NOMO-1 treated with DMSO at 0.1 percent for 48 hours (cell line): ENCODE measurements around the gene RYR2.

ENCODE experiments used
- DNase-seq: peaks from one replicate; lab custom pipeline; 2025; ENCODE audit not compliant: unreplicated experiment; lab: John Stamatoyannopoulos, UW

The RYR2 gene

DNA sequence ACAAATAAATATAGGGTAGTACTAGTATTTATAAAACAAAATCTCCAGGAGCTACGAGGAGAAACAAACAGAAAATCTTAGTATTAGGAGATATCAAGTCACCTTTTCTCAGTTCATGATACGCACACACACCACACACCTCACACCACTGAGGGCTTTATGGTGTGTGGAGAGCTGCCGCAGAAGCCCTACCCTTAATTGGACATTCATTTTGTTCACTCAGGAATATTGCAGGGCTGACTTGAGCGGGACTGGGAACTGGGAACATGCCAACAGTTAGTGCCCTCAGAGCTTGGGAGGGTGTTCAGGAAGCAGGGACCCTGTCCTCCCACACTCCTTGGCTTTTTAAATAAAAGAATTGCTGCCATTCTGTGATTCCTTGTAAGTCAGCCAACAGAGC is 386.8 kb downstream of the RYR2 start:
- DNase-seq: no peak

DNA sequence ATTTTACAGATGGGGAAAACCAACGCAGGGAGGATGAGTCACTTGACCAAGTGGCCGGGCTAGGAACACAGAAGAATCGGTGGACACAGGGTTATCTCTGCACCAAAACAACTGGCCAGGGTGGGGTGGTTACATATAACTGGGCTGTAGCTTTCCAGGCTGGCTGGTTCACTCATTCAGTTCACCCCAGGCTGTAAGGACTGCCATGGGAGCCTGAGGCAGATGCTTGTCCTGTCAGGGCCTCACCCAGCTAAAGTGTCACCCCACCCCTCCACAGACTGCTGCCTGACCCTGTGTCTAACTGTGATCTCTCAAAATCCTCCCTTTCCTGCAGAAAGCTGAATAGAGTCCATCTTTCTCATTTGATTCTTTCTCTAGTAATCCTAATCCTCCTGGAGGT is 387.3 kb downstream of the RYR2 start:
- no peak for DNase-seq

DNA sequence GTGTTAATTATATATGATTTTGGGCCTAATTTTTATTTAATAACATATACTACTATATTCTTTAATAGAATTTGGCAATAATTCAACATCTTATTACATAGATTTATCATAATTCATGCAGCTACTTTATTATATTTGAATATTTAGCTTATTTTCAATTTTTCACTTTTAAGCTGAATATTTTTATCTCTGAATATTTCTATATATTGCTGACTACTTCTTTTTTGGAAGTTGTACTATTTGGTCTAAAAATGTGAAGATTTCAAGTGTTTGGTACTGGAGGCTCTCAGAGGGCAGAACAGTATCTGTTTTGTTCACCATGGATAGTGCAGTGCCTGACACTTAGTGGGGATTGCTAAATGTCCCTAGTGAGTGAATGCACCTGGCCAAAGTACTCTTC is 389.5 kb downstream of the RYR2 start:
- DNase-seq: no peak

DNA sequence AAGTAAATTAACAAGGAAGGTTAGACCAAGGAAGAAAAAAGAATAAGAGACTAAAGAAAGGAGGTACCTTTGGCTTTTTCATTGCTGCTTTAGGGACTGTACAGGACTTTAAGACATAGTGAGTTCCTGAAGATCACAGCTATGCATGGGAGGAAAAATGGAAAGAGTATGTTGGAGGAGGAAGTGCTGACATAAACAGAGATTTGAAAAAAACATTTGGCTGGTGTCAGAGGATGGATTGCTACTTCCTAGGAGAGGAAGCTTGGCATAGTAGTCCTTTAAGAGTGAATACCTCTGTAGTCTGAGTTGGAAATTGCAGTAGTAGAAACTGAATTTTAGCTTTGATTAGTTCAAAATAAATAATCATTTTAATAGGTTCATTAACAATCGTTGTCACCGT is 398.4 kb downstream of the RYR2 start:
- no peak for DNase-seq

DNA sequence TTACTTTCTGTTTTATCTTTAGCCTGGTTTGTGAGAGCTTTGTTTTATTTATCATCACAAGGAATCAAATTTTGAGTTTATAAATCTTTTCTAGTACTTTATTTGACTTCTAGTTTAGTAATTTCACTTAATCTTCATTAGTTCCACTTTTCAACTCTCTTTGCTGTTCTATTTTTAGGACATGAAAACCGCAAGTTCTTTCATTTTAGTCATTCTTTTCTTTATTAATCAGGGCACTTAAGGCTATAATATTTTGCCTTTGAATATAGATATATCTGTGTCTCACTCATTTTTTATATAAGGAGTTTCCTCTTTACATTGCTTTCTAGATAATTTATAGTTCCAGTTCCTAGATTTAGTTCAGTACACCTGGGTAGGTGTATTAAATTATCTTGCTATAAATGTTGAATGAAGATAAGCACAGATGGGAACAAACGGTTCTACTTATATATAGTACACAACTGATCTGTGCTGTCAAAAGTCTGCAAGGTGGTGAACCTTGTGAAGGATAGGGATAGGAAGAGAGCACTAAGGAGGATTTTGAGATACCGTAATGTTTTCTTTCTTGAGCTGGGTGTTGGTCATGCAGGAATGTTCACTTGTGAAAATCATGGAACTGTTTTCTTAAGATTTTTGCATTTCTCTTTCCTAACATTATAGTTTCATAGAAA is 402.3 kb downstream of the RYR2 start:
- no peak for DNase-seq

DNA sequence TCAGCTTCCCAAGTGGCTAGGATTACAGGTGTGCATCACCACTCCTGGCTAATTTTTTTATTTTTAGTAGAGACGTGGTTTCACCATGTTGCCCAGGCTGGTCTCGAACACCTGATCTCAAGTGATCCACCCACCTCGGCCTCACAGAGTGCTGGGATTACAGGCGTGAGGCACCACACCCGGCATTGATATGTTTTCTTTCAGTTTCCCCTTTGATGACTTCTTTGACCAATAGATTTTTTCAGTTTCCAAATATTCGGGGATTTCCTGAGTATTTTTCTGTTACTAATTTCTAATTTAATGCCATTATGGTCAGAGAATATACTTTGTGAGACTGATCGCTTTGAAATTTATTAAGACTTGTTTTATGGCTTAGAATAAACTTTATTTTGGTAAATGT is 406.1 kb downstream of the RYR2 start:
- no peak for DNase-seq

DNA sequence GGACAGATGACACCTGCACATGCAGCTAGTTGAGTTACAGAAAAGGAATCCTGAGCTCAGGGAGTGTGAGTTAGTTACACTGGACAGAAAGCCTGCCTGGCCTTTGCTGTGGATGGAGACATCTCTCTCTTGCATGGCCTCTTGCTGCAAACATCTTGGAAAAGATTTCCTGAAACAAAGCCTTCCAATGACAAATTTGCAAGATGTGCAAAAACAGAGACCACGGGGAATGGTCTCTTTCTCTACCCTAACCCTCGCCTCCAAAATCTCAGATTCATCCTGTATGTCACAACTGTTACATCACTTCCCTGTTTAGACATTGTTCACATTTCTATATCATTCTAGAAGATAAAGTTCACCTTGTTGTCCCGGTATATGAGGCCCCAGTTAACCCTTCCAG is 415.6 kb downstream of the RYR2 start:
- no peak for DNase-seq

DNA sequence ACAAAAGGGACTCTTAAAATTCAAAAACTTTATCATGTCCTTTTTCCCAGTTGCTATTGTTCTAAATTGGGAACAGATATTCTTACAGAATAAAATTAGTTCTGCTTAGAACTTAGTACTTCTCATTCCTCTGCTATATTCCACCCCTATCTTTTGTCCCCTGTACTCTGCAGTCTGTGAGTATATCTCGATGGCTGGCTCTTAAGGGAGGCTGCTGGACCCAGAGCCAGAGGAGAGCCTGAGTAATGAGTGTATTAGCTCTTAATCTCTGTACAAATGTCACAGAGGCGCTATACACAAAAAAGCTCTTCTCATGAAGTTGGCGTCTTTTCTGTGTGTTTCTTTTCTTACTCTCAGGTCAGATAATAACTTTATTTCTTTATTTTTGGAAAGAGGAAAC is 425.3 kb downstream of the RYR2 start:
- DNase-seq: no peak

DNA sequence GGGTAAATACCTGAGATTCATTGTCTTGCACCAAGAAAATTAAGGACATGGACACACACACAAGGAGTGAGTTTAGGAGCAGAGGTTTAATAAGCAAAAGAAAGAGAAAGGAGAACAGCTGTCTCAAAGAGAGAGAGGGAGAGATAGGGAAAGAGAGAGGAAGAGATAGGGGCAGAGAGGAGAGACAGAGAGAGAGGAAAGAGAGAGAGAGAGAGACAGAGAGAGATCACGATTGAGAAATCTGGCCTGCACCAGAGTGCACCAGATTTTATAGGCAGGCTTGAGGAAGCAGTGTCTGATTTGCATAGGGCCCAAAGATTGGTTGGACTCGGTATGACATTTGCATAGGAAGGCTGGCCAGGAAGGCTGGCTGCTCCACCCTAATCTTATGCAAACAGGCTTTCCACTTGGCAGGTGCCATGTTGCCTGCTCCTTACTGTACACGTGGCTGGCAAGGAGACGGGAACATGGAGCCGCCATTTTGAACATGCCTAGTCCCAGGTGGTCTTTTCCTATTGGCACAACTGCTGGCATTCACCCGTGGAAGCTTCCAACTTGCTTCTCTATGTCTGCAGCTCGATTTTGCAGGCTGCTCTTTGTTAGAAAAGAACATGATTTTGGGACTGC is 428.8 kb downstream of the RYR2 start:
- peak; percentile 12 for DNase-seq

DNA sequence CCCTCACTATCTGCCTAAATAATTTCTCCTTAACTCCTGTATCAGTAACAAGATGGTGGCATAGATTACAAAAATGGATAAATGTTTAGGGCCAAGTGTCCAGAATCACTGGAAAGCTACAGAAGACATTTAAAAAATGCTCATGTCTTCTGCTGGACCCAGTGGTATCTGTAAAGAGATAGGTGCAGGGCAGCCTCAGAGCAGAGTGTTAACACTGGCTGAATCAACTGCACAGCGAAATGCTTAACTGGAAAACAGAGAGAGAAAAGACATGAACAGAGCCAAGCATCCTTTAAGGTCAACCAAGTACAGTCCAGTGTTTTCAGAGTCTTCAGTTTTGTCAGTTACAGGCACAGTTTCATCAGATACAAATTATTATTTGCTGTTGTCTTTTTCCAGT is 429.4 kb downstream of the RYR2 start:
- no peak for DNase-seq

DNA sequence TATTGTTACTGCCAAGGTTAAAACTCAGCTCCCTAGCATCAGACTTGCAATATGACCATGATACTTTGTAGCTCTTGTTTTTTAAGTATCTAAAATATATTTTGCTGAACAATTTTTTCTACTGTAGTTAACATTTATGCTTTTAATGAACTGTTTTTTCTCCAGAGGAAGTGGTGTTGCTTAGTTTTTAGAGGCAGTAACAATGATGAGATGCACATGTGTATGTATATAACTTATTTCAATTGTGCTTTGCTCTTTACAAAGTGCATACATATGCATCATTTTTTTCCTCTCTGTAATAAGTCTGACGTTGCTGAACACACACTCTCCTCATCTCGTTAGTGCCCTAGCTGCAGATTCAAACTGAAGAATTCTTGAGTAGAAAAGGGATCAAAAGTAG is 430.0 kb downstream of the RYR2 start:
- DNase-seq: no peak

DNA sequence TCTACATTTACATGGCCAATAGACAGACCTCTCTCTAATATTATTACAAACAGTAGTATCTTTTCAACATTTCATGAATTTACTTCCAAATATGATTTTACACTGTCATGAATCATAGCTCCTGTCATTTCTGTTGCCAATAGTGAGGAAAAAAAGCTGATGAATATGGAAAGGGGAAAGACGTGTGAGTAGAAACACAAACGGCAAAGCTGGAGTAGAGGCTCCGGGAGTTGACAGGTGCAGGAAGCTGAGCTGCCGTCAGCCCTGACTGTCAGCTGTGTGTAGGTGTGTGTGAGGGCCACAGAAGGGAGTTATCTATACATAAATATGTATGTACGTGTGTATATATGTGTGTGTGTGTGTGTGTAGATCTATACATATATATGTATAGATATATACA is 431.9 kb downstream of the RYR2 start:
- DNase-seq: no peak

DNA sequence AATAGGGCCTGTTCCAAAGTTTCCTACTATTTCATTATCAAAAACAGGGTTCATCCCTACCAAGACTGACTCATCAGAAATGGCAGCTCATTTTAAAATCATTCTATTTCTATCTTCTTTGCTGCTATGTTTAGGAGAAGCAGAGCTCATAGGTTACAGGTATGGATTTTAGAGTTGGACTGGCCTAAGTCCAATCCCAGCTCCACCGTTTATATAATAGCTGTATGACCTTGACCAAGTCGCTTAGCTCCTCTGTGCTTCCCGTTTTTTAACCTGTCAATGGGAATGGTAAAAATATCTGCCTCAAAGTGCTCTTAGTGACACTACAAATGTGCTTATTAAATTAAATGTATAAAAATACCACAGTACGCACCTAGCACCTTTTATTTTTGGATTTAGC is 436.1 kb downstream of the RYR2 start:
- no peak for DNase-seq

DNA sequence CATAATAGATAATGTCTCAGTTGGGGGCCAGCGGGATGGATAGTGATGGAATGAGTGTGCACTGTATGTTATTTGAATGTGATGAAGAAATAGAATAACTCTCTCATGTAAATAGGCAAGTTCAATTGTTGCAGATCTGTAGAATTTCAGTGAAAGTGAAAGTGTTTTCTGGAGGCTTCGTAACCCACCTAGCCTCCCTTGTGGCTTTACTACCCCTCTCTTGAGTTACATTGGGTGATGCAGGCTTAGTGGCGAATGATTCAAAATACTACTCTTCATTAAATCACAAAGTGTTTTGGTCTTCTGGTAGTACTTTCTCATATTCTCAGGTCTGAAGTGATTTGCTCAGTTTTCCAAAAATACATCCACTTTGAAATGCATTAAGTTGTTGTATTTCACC is 436.9 kb downstream of the RYR2 start:
- DNase-seq: no peak

DNA sequence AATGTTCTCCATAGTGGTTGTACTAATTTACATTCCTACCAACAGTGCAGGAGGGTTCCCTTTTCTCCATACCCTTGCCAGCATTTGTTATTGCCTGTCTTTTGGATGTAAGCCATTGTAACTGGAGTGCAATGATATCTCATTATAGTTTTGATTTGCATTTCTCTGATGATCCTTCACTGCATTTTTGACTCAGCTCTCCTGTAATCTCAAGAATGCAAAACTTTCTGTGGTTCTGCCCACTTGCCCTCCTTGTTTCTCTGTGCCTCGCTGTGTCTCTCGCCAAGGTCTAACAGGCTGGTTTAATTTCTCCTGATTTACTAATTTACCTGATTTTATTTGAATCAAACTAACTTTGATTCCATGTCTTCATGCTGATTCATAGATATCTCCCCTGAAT is 440.8 kb downstream of the RYR2 start:
- no peak for DNase-seq

DNA sequence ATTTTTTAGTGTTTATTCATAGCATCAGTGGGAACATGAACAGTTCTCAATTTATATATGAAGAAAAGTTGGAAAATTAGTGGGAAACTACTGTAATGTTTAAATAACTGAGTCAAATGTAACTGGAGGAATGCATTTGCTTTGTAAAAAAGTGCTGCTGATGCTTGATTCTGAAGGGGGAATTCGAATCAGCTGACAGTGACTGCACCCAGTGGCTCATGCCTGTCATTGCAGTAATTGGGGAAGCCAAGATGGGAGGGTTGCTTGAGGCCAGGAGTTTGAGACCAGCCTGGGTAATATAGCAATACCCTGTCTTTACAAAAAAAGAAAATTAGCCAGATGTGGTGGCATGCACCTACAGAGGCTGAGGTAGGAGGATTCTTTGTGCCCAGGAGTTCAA is 450.4 kb downstream of the RYR2 start:
- DNase-seq: no peak

DNA sequence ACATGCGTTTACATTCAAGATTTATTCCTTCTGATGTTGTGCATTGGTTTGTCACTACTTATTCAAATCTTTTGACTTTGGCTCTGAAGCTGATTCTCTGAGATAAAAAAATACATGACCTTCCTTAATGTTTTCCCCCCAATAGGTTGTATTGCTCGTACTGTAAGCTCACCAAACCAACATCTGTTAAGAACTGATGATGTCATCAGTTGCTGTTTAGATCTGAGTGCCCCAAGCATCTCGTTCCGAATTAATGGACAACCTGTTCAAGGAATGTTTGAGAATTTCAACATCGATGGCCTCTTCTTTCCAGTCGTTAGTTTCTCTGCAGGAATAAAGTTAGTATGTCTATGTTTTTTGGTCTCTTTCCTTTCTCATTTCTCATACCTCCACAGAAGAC is 458.6 kb downstream of the RYR2 start:
- no peak for DNase-seq

DNA sequence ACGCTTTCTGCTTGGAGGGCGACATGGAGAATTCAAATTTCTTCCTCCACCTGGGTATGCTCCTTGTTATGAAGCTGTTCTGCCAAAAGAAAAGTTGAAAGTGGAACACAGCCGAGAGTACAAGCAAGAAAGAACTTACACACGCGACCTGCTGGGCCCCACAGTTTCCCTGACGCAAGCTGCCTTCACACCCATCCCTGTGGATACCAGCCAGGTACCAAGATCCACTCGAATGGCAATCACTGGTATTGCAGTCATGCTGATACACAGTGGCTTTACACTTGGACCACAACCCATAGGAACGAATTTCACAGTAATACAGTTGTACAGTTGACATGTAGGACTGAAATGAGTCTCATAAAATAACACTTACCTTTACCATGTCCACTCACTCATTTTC is 461.3 kb downstream of the RYR2 start:
- no peak for DNase-seq

DNA sequence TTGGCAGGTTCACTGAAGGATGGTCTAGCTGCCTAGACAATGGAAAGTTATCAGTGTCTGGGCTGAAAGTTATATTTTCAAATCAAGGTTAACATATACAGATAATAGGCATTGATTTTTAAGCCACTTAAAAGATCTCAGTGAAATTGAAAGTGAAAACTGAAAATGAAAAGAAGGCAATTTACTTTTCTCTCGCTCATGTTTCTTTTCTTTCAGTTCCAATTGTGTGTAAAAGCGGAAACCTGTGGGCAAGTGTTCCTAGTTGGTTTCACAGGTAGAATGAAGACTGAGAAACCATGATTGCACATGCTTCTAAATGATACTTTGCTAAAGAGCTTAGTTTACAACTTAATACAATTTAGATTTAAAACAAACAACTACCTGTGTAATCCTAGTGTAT is 465.0 kb downstream of the RYR2 start:
- DNase-seq: no peak

DNA sequence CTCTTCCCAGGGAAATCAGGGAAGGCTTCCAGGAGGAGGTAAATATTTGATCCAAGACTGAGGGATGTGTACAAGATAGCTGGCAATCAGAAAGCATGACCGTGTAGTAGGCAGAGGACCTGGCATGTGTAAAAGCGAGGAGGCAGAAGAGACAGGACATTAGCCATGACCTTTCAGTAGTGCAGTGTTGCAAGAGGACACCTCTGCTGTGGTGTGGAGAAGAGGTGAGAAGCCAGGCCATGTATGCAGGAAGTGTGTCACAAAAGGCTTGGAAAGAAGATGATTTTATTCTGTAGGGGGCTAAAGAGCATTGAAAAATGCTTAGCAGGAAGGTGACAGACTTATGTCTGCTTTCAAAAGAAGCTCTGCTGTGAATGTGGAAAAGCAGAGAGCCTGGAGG is 467.8 kb downstream of the RYR2 start:
- no peak for DNase-seq

DNA sequence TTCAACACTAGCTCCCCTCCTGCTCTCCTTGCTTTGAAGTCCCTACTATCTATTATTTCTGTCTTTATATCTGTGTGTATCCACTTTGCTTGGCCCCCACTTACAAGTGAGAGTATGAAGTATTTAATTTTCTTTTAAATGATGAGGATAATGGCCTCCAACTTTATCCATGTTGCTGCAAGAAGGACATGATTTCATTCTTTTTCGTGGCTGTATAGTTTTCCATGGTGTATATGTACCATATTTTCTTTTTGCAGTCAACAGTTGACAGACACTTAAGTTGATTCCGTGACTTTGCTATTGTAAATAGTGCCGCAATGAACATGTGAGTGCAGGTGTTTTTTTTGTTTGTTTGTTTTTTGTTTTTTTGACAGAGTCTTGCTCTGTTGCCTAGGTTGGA is 483.1 kb downstream of the RYR2 start:
- no peak for DNase-seq

DNA sequence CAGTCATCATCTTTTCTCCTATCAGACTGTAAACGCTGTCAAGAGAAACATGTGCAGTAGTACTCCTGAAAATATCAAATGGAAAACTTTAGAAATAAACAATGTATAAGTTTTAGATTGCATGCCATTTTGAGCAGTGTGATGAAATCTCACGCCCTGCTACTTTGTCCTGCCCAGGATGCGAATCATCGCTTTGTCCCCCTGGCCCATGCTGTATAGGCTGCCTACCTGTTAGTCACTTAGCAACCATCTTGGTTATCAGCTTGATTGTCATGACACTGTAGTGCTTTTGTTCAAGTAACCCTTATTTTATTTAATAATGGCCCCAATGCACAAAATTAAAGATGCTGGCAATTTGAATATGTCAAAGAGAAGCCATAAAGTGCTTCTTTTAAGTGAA is 485.8 kb downstream of the RYR2 start:
- no peak for DNase-seq

DNA sequence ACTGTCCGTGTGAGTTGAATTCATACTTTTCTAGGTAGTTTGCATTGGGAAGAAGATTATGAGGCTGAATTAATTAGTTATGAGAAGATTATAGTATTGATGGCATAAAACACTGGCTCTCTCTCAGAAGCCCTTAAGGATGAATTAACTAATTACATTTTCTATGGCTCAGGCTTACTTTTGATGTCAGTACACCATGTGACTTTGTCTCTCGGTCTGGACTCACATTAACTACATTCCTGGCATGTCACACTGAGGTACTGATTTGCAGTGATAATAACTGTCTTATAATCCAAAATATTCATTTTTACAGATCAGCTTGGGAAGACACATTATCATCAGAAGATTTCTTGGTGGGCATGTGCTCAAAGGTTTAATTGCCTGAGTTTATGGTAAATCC is 486.6 kb downstream of the RYR2 start:
- DNase-seq: no peak
